ENCODE results near the gene PAEP.

Gene PAEP

GRCh38 chr9:135607401-135608293 is 46.1 kb downstream of the PAEP start:
- H3K4me3 ChIP-seq (ENCODE audit: low read depth in 1 of 2, low read length in 2 of 2) = no peak overlapping the region
- H3K36me3 ChIP-seq (ENCODE audit: insufficient read depth, low read length) = no peaks in the 10 kb centered on the region
- no peaks in the 10 kb centered on the region for H3K4me1 ChIP-seq (ENCODE audit: insufficient read depth, low read length)
- H3K27ac ChIP-seq (ENCODE audit: low read depth, low read length) = no peak overlapping the region
- no peaks in the 10 kb centered on the region for H3K9me3 ChIP-seq (ENCODE audit: low read length)
- H3K9ac ChIP-seq (ENCODE audit: low read length) = no peak overlapping the region
- H3K27me3 ChIP-seq (ENCODE audit: control insufficient read depth in 1 of 2, insufficient read depth in 2 of 2, low read length in 2 of 2) = peaks cover 0 to 16% of the 10 kb centered on the region in 2 donors

DNA sequence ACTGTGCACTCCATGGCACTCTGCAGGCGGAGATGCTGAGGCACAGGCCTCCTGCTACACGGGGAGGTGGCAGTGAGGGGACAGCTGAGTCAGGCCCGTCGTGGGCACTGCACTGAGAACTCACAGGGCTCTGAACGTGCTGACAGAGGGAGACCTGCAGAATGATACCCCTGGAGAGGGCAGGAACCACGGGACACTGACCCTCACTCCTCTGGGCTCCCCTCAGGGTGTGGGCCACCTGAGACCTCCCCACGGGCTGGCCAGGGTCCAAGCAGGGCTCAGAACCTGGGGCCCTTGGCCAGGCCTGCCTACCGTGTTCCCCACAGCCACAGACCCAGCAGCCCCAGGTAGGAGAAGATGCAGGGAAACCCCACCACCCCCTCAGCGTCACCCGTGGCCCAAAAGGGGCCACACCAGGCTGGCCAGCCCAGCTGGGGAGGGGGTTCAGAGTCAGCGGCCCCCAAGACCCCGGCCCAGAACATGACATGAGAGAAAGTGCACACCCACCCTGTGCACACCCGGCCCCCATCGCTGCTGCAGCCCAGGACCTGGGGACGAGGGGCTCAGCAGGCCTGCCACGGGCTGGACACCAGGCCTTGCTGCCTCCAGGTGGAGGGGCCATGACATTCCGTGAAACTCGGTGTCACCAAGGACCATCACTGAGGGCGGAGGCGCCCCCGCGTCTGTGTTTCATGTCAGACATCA is 46.9 kb downstream of the PAEP start:
- Histone ChIP-seq H3K27ac (ENCODE audit: low read depth, low read length) (no peak overlapping the region), H3K9ac (ENCODE audit: low read length) (no peak overlapping the region), H3K4me1 (ENCODE audit: insufficient read depth, low read length) (no peaks in the 10 kb centered on the region), H3K9me3 (ENCODE audit: low read length) (no peaks in the 10 kb centered on the region), H3K27me3 (ENCODE audit: control insufficient read depth in 1 of 2, insufficient read depth in 2 of 2, low read length in 2 of 2) (peaks cover 0 to 8% of the 10 kb centered on the region in 2 donors), H3K36me3 (ENCODE audit: insufficient read depth, low read length) (no peaks in the 10 kb centered on the region), H3K4me3 (ENCODE audit: low read depth in 1 of 2, low read length in 2 of 2) (no peak overlapping the region)

- Histone ChIP-seq H3K27ac (ENCODE audit: low read depth, low read length) (no peak overlapping the region), H3K27me3 (ENCODE audit: control insufficient read depth in 1 of 2, insufficient read depth in 2 of 2, low read length in 2 of 2) (peaks cover 0 to 4% of the 10 kb centered on the region in 2 donors), H3K36me3 (ENCODE audit: insufficient read depth, low read length) (no peaks in the 10 kb centered on the region), H3K4me1 (ENCODE audit: insufficient read depth, low read length) (no peaks in the 10 kb centered on the region), H3K4me3 (ENCODE audit: low read depth in 1 of 2, low read length in 2 of 2) (no peak overlapping the region), H3K9me3 (ENCODE audit: low read length) (no peaks in the 10 kb centered on the region), H3K9ac (ENCODE audit: low read length) (no peak overlapping the region)
Observed at GRCh38 chr9:135608999-135609317, 47.4 kb downstream of the PAEP start.

GRCh38 chr9:135609366-135609955 is 47.9 kb downstream of the PAEP start:
- Histone ChIP-seq H3K36me3 (ENCODE audit: insufficient read depth, low read length) (no peaks in the 10 kb centered on the region), H3K4me3 (ENCODE audit: low read depth in 1 of 2, low read length in 2 of 2) (no peak overlapping the region), H3K9me3 (ENCODE audit: low read length) (no peaks in the 10 kb centered on the region), H3K27ac (ENCODE audit: low read depth, low read length) (no peak overlapping the region), H3K9ac (ENCODE audit: low read length) (no peak overlapping the region), H3K4me1 (ENCODE audit: insufficient read depth, low read length) (no peaks in the 10 kb centered on the region), H3K27me3 (ENCODE audit: control insufficient read depth in 1 of 2, insufficient read depth in 2 of 2, low read length in 2 of 2) (peaks cover 0 to 4% of the 10 kb centered on the region in 2 donors)

DNA sequence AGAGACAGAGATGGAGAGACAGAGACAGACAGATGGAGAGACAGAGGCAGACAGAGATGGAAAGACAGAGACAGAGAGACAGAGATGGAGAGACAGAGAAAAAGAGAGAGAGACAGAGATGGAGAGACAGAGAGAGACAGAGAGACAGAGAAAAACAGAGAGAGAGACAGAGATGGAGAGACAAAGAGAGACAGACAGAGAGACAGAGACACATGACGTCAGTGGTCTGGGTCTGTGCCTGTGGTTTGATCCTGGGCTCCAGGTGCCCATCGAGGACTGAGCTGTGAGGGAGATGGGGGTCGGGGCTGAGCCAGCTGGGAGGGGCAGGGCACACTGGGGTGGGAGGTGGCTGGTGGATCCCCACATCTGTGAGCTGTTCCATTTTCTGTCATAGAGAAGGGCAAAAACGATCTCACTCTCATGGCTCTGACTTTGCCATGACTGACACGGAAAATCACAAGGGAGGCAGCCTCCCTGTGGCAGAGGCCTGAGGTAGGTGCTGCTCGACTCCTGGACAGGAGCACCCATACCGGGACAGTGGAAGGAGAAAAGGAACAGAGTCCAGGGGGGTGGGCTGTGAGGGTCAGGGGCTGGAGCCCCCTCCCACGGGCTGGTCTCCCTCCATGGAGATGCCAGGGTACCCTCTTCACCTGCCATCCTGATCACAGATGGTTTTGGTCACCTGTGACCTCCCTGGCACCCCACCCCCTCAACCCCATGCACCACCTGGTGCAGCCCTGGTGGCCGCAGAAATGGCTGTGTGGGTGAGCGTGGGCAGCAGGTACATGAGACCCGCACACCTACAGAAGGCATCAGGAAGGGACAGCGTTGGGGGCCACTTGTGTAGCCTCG is 49.0 kb downstream of the PAEP start:
- Histone ChIP-seq H3K9me3 (ENCODE audit: low read length) (no peaks in the 10 kb centered on the region), H3K9ac (ENCODE audit: low read length) (no peak overlapping the region), H3K27me3 (ENCODE audit: control insufficient read depth in 1 of 2, insufficient read depth in 2 of 2, low read length in 2 of 2) (peaks cover 0 to 13% of the 10 kb centered on the region in 2 donors), H3K36me3 (ENCODE audit: insufficient read depth, low read length) (no peaks in the 10 kb centered on the region), H3K27ac (ENCODE audit: low read depth, low read length) (no peak overlapping the region), H3K4me3 (ENCODE audit: low read depth in 1 of 2, low read length in 2 of 2) (no peak overlapping the region), H3K4me1 (ENCODE audit: insufficient read depth, low read length) (no peaks in the 10 kb centered on the region)

GRCh38 chr9:135611142-135611874 is 49.8 kb downstream of the PAEP start:
- H3K9ac ChIP-seq (ENCODE audit: low read length) = no peak overlapping the region
- no peaks in the 10 kb centered on the region for H3K36me3 ChIP-seq (ENCODE audit: insufficient read depth, low read length)
- H3K9me3 ChIP-seq (ENCODE audit: low read length) = no peaks in the 10 kb centered on the region
- H3K4me3 ChIP-seq (ENCODE audit: low read depth in 1 of 2, low read length in 2 of 2) = no peak overlapping the region
- no peak overlapping the region for H3K27ac ChIP-seq (ENCODE audit: low read depth, low read length)
- H3K4me1 ChIP-seq (ENCODE audit: insufficient read depth, low read length) = no peaks in the 10 kb centered on the region
- H3K27me3 ChIP-seq (ENCODE audit: control insufficient read depth in 1 of 2, insufficient read depth in 2 of 2, low read length in 2 of 2) = peaks cover 0 to 13% of the 10 kb centered on the region in 2 donors

DNA sequence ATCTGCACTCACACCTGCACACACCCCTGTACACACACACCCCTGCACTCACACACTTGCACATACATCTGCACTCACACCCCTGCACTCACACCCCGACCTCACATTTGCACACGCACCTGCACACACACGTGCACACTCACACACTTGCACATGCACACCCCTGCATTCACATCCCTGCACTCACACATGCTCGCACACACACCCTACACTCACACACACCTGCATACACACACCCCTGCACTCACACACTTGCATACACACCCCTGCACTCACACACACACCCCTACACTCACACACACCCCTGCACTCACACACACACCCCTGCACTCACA is 50.3 kb downstream of the PAEP start:
- H3K9me3 ChIP-seq (ENCODE audit: low read length) = no peaks in the 10 kb centered on the region
- H3K9ac ChIP-seq (ENCODE audit: low read length) = no peak overlapping the region
- H3K27me3 ChIP-seq (ENCODE audit: control insufficient read depth in 1 of 2, insufficient read depth in 2 of 2, low read length in 2 of 2) = peaks cover 0 to 13% of the 10 kb centered on the region in 2 donors
- no peaks in the 10 kb centered on the region for H3K4me1 ChIP-seq (ENCODE audit: insufficient read depth, low read length)
- no peak overlapping the region for H3K4me3 ChIP-seq (ENCODE audit: low read depth in 1 of 2, low read length in 2 of 2)
- H3K27ac ChIP-seq (ENCODE audit: low read depth, low read length) = no peak overlapping the region
- no peaks in the 10 kb centered on the region for H3K36me3 ChIP-seq (ENCODE audit: insufficient read depth, low read length)

- H3K4me1 ChIP-seq (ENCODE audit: insufficient read depth, low read length) = no peaks in the 10 kb centered on the region
- no peaks in the 10 kb centered on the region for H3K9me3 ChIP-seq (ENCODE audit: low read length)
- H3K27ac ChIP-seq (ENCODE audit: low read depth, low read length) = no peak overlapping the region
- H3K4me3 ChIP-seq (ENCODE audit: low read depth in 1 of 2, low read length in 2 of 2) = no peak overlapping the region
- peaks cover 0 to 13% of the 10 kb centered on the region in 2 donors for H3K27me3 ChIP-seq (ENCODE audit: control insufficient read depth in 1 of 2, insufficient read depth in 2 of 2, low read length in 2 of 2)
- no peak overlapping the region for H3K9ac ChIP-seq (ENCODE audit: low read length)
- H3K36me3 ChIP-seq (ENCODE audit: insufficient read depth, low read length) = no peaks in the 10 kb centered on the region
Observed at GRCh38 chr9:135612437-135612836, 50.9 kb downstream of the PAEP start.

DNA sequence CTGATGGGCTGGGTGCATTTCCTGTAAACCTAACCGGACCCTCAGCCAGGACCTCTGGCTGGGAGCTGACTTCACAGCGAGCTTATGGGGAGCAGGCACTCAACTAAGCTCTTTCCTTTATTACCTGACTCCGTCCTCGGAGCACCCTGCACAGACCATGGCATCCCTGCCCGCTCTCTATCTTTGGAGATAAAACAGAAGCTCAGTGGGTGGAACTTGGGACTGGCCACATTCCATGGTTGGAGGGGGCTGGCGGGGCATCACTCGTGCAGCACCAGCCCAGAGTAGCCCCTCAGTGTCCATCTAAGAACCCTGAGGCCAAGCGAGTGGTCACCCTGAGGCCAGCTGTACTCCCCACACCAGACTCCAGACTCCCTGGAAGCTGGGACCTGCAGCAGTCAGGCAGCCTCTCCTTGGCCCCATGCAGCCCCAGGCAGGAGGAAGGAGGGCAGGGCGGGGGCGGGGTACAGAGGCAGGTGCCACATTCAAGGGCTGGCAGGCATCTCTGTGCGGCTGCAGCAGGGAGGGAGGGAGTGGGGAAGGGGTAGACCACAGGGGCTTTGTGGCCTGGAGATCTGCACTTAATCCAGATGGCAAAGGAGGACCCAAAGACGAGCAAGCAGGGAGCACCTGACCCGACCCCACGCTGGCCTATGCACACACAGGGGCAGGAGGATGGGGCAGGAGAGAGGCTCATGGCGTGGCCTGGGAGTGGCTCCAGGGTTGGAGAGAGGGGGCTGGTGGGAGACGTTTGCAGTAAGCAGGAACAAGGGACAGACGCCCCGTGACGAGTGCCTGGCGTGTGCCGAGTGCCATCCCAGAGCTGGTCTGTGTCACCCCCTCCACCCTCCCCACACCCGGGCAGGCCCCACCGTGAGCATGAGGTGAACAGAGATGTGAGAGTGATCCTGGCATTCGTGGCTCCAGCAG is 51.7 kb downstream of the PAEP start:
- Histone ChIP-seq H3K27me3 (ENCODE audit: control insufficient read depth in 1 of 2, insufficient read depth in 2 of 2, low read length in 2 of 2) (peaks cover 0 to 13% of the 10 kb centered on the region in 2 donors), H3K27ac (ENCODE audit: low read depth, low read length) (no peak overlapping the region), H3K36me3 (ENCODE audit: insufficient read depth, low read length) (no peaks in the 10 kb centered on the region), H3K4me1 (ENCODE audit: insufficient read depth, low read length) (no peaks in the 10 kb centered on the region), H3K4me3 (ENCODE audit: low read depth in 1 of 2, low read length in 2 of 2) (no peak overlapping the region), H3K9ac (ENCODE audit: low read length) (no peak overlapping the region), H3K9me3 (ENCODE audit: low read length) (no peaks in the 10 kb centered on the region)
